ENCODE results near the gene NOP53. TPM values are rescaled to one million over a fixed set of nuclear protein-coding genes. Genes with fewer than 3 reads are reported as not detected.

The NOP53 gene
- total and polyA plus RNA-seq, 2 of the 8 experiments (the other 6 are each of a cell fraction or from before 2014, with no cell fraction given): 107 to 245 TPM

DNA sequence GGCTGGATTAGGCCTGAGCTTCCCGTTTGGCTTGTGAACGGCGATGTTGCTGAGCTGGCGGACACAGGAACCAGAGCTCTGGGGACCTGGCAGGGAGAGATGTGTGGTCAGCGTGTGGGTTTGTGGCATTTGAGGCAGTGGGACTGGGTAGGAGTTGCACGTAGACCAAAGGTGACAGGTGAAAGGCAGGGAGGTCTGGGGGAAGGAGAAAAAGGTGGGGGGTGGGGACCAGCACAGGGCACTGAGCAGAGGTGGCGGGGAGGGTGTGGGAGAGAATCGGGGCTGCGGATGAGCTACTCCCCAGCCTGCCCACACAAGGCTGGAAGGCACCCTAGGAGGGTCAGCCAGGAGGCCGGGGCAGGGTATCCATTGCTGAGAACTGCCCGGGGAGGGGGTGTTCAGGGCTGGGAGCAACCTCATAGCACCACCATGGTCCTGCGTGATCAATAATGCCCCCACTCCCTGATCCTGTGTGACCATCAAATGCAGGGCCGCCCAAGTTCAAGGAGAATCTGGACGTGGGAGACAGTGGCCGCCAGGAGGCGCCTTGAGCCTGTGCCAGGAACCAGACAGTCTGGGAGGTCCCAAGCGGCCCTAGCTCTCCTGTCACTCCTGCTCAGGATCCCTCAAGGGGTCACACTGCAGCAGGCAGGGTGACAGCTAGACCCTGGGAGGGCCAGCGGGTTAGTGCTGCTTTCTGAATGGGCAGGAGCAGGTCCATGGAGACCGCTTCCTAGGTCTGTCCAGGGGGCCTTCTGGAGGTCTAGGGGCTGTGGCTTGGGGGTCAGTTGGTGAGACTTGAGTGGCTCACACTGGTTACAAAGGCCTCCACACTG, 20.4 kb downstream of the NOP53 start (continued):
- TF ChIP-seq CHD2 (IDR thresholded peaks at IDR 0.05; ENCODE audit: low read length): no peak
- TF ChIP-seq NANOG (IDR thresholded peaks at IDR 0.05; ENCODE audit: insufficient read depth, low read depth, low read length, poor library complexity, severe bottlenecking): no peak
- TF ChIP-seq BCL11A (IDR thresholded peaks at IDR 0.05; ENCODE audit: low read depth in 2 of 2, low read length in 2 of 2): no peak
- TF ChIP-seq GABPA (IDR thresholded peaks at IDR 0.05; ENCODE audit: borderline replicate concordance, insufficient read depth, low read length): peak; percentile 32; the same call in 1 of the 2 replicates
- no peak for TF ChIP-seq KDM4A (IDR thresholded peaks at IDR 0.05; ENCODE audit: low read depth, low read length, severe bottlenecking)
- TF ChIP-seq BRCA1 (IDR thresholded peaks at IDR 0.05; ENCODE audit: low read depth, low read length): no peak
- TF ChIP-seq, protein P1, sequence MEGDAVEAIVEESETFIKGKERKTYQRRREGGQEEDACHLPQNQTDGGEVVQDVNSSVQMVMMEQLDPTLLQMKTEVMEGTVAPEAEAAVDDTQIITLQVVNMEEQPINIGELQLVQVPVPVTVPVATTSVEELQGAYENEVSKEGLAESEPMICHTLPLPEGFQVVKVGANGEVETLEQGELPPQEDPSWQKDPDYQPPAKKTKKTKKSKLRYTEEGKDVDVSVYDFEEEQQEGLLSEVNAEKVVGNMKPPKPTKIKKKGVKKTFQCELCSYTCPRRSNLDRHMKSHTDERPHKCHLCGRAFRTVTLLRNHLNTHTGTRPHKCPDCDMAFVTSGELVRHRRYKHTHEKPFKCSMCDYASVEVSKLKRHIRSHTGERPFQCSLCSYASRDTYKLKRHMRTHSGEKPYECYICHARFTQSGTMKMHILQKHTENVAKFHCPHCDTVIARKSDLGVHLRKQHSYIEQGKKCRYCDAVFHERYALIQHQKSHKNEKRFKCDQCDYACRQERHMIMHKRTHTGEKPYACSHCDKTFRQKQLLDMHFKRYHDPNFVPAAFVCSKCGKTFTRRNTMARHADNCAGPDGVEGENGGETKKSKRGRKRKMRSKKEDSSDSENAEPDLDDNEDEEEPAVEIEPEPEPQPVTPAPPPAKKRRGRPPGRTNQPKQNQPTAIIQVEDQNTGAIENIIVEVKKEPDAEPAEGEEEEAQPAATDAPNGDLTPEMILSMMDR (IDR thresholded peaks at IDR 0.05; ENCODE audit: control extremely low read depth in 1 of 3, insufficient read depth in 1 of 3, low read depth in 1 of 3, low read length in 3 of 3): peak; percentile 85 to 95 (median 94)
- no peak for TF ChIP-seq GTF2F1 (IDR thresholded peaks at IDR 0.05; ENCODE audit: borderline replicate concordance, low read depth, low read length)
- TF ChIP-seq TAF1 (IDR thresholded peaks at IDR 0.05; ENCODE audit: low read depth, low read length): no peak
- no peak for TF ChIP-seq EP300 (IDR thresholded peaks at IDR 0.05; ENCODE audit: borderline replicate concordance in 1 of 2, low read depth in 2 of 2, low read length in 2 of 2)
- no peak for TF ChIP-seq SUZ12 (IDR thresholded peaks at IDR 0.05; ENCODE audit: low read length)
- no peak for TF ChIP-seq PHF8 (conservative IDR thresholded peaks at IDR 0.05; ENCODE audit: low read depth, low read length)
- no peak for TF ChIP-seq TBP (IDR thresholded peaks at IDR 0.05; ENCODE audit: low read depth, low read length)
- TF ChIP-seq SAP30 (IDR thresholded peaks at IDR 0.05; ENCODE audit: insufficient read depth, insufficient replicate concordance, low read length): no peak
- TF ChIP-seq, protein P2, sequence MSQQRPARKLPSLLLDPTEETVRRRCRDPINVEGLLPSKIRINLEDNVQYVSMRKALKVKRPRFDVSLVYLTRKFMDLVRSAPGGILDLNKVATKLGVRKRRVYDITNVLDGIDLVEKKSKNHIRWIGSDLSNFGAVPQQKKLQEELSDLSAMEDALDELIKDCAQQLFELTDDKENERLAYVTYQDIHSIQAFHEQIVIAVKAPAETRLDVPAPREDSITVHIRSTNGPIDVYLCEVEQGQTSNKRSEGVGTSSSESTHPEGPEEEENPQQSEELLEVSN (IDR thresholded peaks at IDR 0.05): no peak
- no peak for TF ChIP-seq SIRT6 (IDR thresholded peaks at IDR 0.05; ENCODE audit: low read length)
